HCT116 (cell line): ENCODE data around the gene RBCK1. TPM values are rescaled to one million over a fixed set of nuclear protein-coding genes. Genes with fewer than 3 reads are reported as not detected.

ENCODE experiments used
- ATAC-seq: fragments of 200-7000 bp; cut with Tn5 transposase; 2 replicates; pipeline ENCODE4 v1.9.1; 2020; ENCODE audit warnings: mild to moderate bottlenecking, moderate library complexity
- BruUV-seq: library from RNA; stranded (reverse); fragments of 400-500 nt; replicated peaks from 2 replicates; lab custom pipeline; 2021; lab: Mats Ljungman, UMichigan
- CTCF ChIA-PET: fragments of 300-600 bp; sonication (Branson Sonifier 250); formaldehyde crosslinking; loops from one replicate; lab custom pipeline; 2021; ENCODE audit warnings: antibody characterized with exemption; lab: Charles Lee
- POLR2A ChIA-PET: fragments of 300-600, 350-600 bp; sonication (Branson Sonifier 250); formaldehyde crosslinking; loops from one replicate; lab custom pipeline; 2021; ENCODE audit warnings: antibody characterized with exemption; lab: Charles Lee
- RAD21 ChIA-PET, 2 experiments: fragments of 300-600 bp; sonication (Branson Sonifier 250); formaldehyde crosslinking; loops; one replicate each; lab custom pipeline; 2023; ENCODE audit warnings: low total read pairs in 2 of 2; ENCODE audit not compliant: uncharacterized antibody in 2 of 2, unreplicated experiment in 2 of 2, low non-redundant PET in 1 of 2; lab: Charles Lee
- DNase-seq: peaks from one replicate; pipeline ENCODE4 v3.0.0-alpha.2; 2010; ENCODE audit warnings: low read depth, low spot score
- H2AFZ ChIP-seq: fragments of 200-600 bp; shearing (Covaris generic), sonication (generic); 2 replicates; pipeline ENCODE4 v1.6.1; 2017; ENCODE audit warnings: low read depth, mixed run types, mixed read lengths, antibody characterized with exemption, low read length; ENCODE audit not compliant: poor library complexity, severe bottlenecking
- H3K27ac ChIP-seq: 2 replicates; pipeline ENCODE4 v1.5.1; 2012; ENCODE audit warnings: low read depth, low read length
- H3K27me3 ChIP-seq: fragments of 200-600 bp; sonication (generic); 2 replicates; pipeline ENCODE4 v1.6.1; 2016; ENCODE audit warnings: mixed run types, low read length, mixed read lengths; ENCODE audit not compliant: insufficient read depth
- H3K36me3 ChIP-seq, 2 experiments: fragments of 200-500 bp in 1 of 2; fragments of 200-600 bp in 1 of 2; sonication (Bioruptor generic) in 1 of 2; sonication (generic) in 1 of 2; 2 replicates each; pipeline versions ENCODE4 v1.5.1 to v1.6.1; 2014 to 2016; ENCODE audit warnings: low read length in 2 of 2, inconsistent platforms in 1 of 2, mixed read lengths in 1 of 2, mixed run types in 1 of 2; ENCODE audit not compliant: insufficient read depth in 2 of 2, control insufficient read depth in 1 of 2
- H3K4me1 ChIP-seq, 2 experiments: fragments of 200-600 bp in 1 of 2; sonication (generic) in 1 of 2; 2 replicates each; pipeline versions ENCODE4 v1.5.1 to v1.6.1; 2012 to 2017; ENCODE audit warnings: low read length in 2 of 2, inconsistent platforms in 1 of 2, mild to moderate bottlenecking in 1 of 2, mixed read lengths in 1 of 2, mixed run types in 1 of 2, moderate library complexity in 1 of 2; ENCODE audit not compliant: insufficient read depth in 2 of 2, control insufficient read depth in 1 of 2
- H3K4me2 ChIP-seq: fragments of 200-600 bp; sonication (generic); 2 replicates; pipeline ENCODE4 v1.6.1; 2017; ENCODE audit warnings: mixed run types, low read length, mixed read lengths
- H3K4me3 ChIP-seq, 2 experiments: fragments of 200-600 bp in 1 of 2; sonication (generic) in 1 of 2; replicated peaks in 1 of 2; 2 replicates each; pipeline ENCODE4 v1.5.1; 2011 to 2016; ENCODE audit warnings: low read length in 2 of 2, control low read depth in 1 of 2, low read depth in 1 of 2, mild to moderate bottlenecking in 1 of 2, mixed read lengths in 1 of 2, mixed run types in 1 of 2
- H3K79me2 ChIP-seq: fragments of 200-600 bp; sonication (generic); 2 replicates; pipeline ENCODE4 v1.6.1; 2017; ENCODE audit warnings: mild to moderate bottlenecking, mixed run types, low read length, moderate library complexity, mixed read lengths; ENCODE audit not compliant: insufficient read depth
- H3K9ac ChIP-seq: fragments of 200-600 bp; sonication (generic); 2 replicates; pipeline ENCODE4 v1.6.1; 2016; ENCODE audit warnings: low read length, mixed read lengths
- H3K9me2 ChIP-seq: fragments of 200-600 bp; sonication (generic), shearing (Covaris generic); 2 replicates; pipeline ENCODE4 v1.6.1; 2017; ENCODE audit warnings: mixed run types, mild to moderate bottlenecking, moderate library complexity; ENCODE audit not compliant: insufficient read depth
- H3K9me3 ChIP-seq, 2 experiments: fragments of 200-500 bp in 1 of 2; fragments of 200-600 bp in 1 of 2; sonication (Bioruptor generic) in 1 of 2; sonication (generic) in 1 of 2; 2 replicates each; pipeline ENCODE4 v1.6.1; 2014 to 2017; ENCODE audit warnings: low read length in 2 of 2, mixed read lengths in 2 of 2, inconsistent platforms in 1 of 2, low read depth in 1 of 2, mild to moderate bottlenecking in 1 of 2, mixed run types in 1 of 2, moderate library complexity in 1 of 2; ENCODE audit not compliant: control insufficient read depth in 1 of 2, insufficient read depth in 1 of 2
- H4K20me1 ChIP-seq: fragments of 200-600 bp; sonication (generic), shearing (Covaris generic); 2 replicates; pipeline ENCODE4 v1.6.1; 2017; ENCODE audit warnings: mixed run types, mild to moderate bottlenecking, moderate library complexity; ENCODE audit not compliant: insufficient read depth
- CTCF ChIP-seq, 3 experiments: fragments of 200-600 bp in 1 of 3; sonication (generic) in 1 of 3; IDR thresholded peaks in 2 of 3; conservative IDR thresholded peaks in 1 of 3; 2 replicates each; pipeline ENCODE4 v1.5.1; 2012 to 2017; ENCODE audit warnings: low read depth in 2 of 3, low read length in 2 of 3, antibody characterized with exemption in 1 of 3, borderline replicate concordance in 1 of 3, control low read depth in 1 of 3, mild to moderate bottlenecking in 1 of 3, mixed read lengths in 1 of 3, mixed run types in 1 of 3, moderate library complexity in 1 of 3; ENCODE audit not compliant: insufficient read depth in 1 of 3
- POLR2A ChIP-seq: IDR thresholded peaks from 2 replicates; pipeline ENCODE4 v1.7.0; 2011; ENCODE audit warnings: borderline replicate concordance; ENCODE audit not compliant: insufficient read depth, insufficient read length; ENCODE audit errors: extremely low read depth
- SP1 ChIP-seq: IDR thresholded peaks from 2 replicates; pipeline ENCODE4 v1.6.1; 2012; ENCODE audit warnings: low read depth
- SRF ChIP-seq: IDR thresholded peaks from 2 replicates; pipeline ENCODE4 v1.6.1; 2012; ENCODE audit warnings: low read depth
- TCF7L2 ChIP-seq: IDR thresholded peaks from 2 replicates; pipeline ENCODE4 v1.7.0; 2011; ENCODE audit warnings: borderline replicate concordance, inconsistent platforms; ENCODE audit not compliant: insufficient read depth, insufficient read length; ENCODE audit errors: extremely low read depth
- intact Hi-C: fragments of 100-400 bp; cut with micrococcal nuclease; formaldehyde crosslinking; loops from 2 replicates; pipeline ENCODE4 v1.10.0; 2022
- total RNA-seq: library from RNA; stranded (reverse); gene quantifications from one replicate; pipeline ENCODE4 v1.2.1, GENCODE V29; 2021; ENCODE audit not compliant: unreplicated experiment

RBCK1 gene
- total RNA-seq, 1 experiment from 2014 or later = 180 TPM

- Histone ChIP-seq H2AFZ (no peak overlapping the region), H3K27ac (no peak overlapping the region; the same call in 1 of the 2 replicates), H3K9me3 (no peaks in the 10 kb centered on the region), H3K79me2 (no peaks in the 10 kb centered on the region), H3K9ac (no peak overlapping the region), H3K36me3 (peaks cover 6 to 17% of the 10 kb centered on the region in 2 experiments; a peak in 2 of 4 replicates), H3K4me2 (no peak overlapping the region), H3K4me3 (no peak overlapping the region), H3K4me1 (peaks cover 13 to 36% of the 10 kb centered on the region in 2 experiments), H3K9me2 (no peaks in the 10 kb centered on the region), H4K20me1 (no peaks in the 10 kb centered on the region), H3K27me3 (no peaks in the 10 kb centered on the region)
- DNase-seq = no peak
- TF ChIP-seq POLR2A = peak; percentile 36
- no peak for TF ChIP-seq SRF
- TF ChIP-seq TCF7L2 = peak; percentile 49
- TF ChIP-seq CTCF (IDR thresholded peaks at IDR 0.05 in 2 of 3, conservative IDR thresholded peaks at IDR 0.05 in 1 of 3; ENCODE audit: borderline replicate concordance in 1 of 3, insufficient read depth in 1 of 3, low read depth in 2 of 3, low read length in 2 of 3) = no peak
- TF ChIP-seq SP1 = no peak
- ChIA-PET CTCF (no interaction called here), POLR2A (interaction anchor here (0.6 kb wide), 1 partner anchor 148 kb away, joined by 3 read pairs; no protein-coding TSS in a partner anchor), RAD21 (interaction anchor here in 1 of 2 experiments (0.7 kb wide), 1 partner anchor 47 kb away, joined by 3 read pairs; no protein-coding TSS in a partner anchor)
- intact Hi-C loops = no loop called here
- no TSS peak for BruUV-seq
- ATAC-seq = peak; percentile 57
Measured at GRCh38 chr20:420721-421574, 12.8 kb downstream of the RBCK1 start.
